K562 (cell line): ENCODE measurements around the gene VGF. TPM values are rescaled to one million over a fixed set of nuclear protein-coding genes. Genes with fewer than 3 reads are reported as not detected.
A peak's percentile ranks its signal among the peaks of the same experiment; 100 is the strongest.

Experiments used
- CBX1 ChIP-seq: sonication (generic); IDR thresholded peaks from 2 replicates; pipeline ENCODE4 v1.6.1; 2016; ENCODE audit warnings: antibody characterized with exemption, low read depth, mild to moderate bottlenecking
- CHD2 ChIP-seq: IDR thresholded peaks from 2 replicates; pipeline ENCODE4 v1.6.1; 2011; ENCODE audit warnings: low read depth, low read length
- CTCF ChIP-seq, 3 experiments: IDR thresholded peaks in 2 of 3; conservative IDR thresholded peaks in 1 of 3; 2 replicates each; pipeline ENCODE4 v1.5.1; 2011 to 2012; ENCODE audit warnings: low read length in 3 of 3, mild to moderate bottlenecking in 3 of 3, control low read depth in 2 of 3, improper control_type of control experiment in 1 of 3, inconsistent platforms in 1 of 3, low read depth in 1 of 3, mixed read lengths in 1 of 3, moderate library complexity in 1 of 3; ENCODE audit not compliant: insufficient read depth in 2 of 3
- ETS2 ChIP-seq: IDR thresholded peaks from 2 replicates; pipeline ENCODE4 v1.6.1; 2016; ENCODE audit warnings: borderline replicate concordance, missing genetic modification characterization, mild to moderate bottlenecking, moderate library complexity, missing compliant biosample characterization; ENCODE audit not compliant: poor library complexity, severe bottlenecking
- ETV6 ChIP-seq, 3 experiments: fragments of 150-350 bp in 1 of 3; sonication (generic) in 1 of 3; formaldehyde crosslinking in 1 of 3; IDR thresholded peaks; 2 replicates each; pipeline versions ENCODE4 v1.6.1 to v1.8.0; 2014 to 2022; ENCODE audit warnings: borderline replicate concordance in 2 of 3, low read depth in 2 of 3, antibody characterized with exemption in 1 of 3, low read length in 1 of 3, mild to moderate bottlenecking in 1 of 3, missing genetic modification reagents in 1 of 3
- KLF10 ChIP-seq: fragments of 250-450 bp; sonication (Bioruptor Pico); IDR thresholded peaks from 2 replicates; pipeline ENCODE4 v1.6.1; 2021; ENCODE audit warnings: matching md5 sums
- KLF6 ChIP-seq: fragments of 250-450 bp; sonication (Bioruptor Pico); IDR thresholded peaks from 2 replicates; pipeline ENCODE4 v1.4.0; 2020; ENCODE audit warnings: mild to moderate bottlenecking, moderate library complexity, borderline replicate concordance
- SMAD4 ChIP-seq: fragments of 250-450 bp; sonication (Bioruptor Pico); conservative IDR thresholded peaks from 2 replicates; pipeline ENCODE4 v1.8.0; 2021; ENCODE audit warnings: inconsistent platforms, mild to moderate bottlenecking, moderate library complexity
- WHSC1 ChIP-seq: IDR thresholded peaks from one replicate; pipeline ENCODE4 v1.6.1; 2012; ENCODE audit warnings: low read length, control low read depth, inconsistent platforms
- ZNF584 ChIP-seq: fragments of 200-800 bp; sonication (Bioruptor generic); IDR thresholded peaks from 2 replicates; pipeline ENCODE4 v1.6.1; 2016; ENCODE audit warnings: low read depth, mild to moderate bottlenecking, missing genetic modification characterization, missing compliant biosample characterization
- polyA plus RNA-seq, 8 experiments: library from polyadenylated mRNA; depleted of rRNA in 4 of 8; stranded (reverse) in 5 of 8; unstranded in 3 of 8; fragments of >200 nt; fragmentation: Nextera tagmentation in 2 of 8; fragmentation: Illumina TruSeq in 1 of 8; extraction: Ambion mirVana in 2 of 8; extraction: Trizol in 1 of 8; gene quantifications; 2 replicates each; pipeline versions ENCODE4 v1.2.1 to v1.2.3, GENCODE V29; 2011 to 2014; ENCODE audit warnings: inconsistent platforms in 1 of 8, missing spikeins in 1 of 8
- total RNA-seq, 7 experiments: library from RNA; depleted of rRNA in 6 of 7; stranded (reverse); fragments of >200 nt in 6 of 7; fragmentation: Illumina TruSeq in 2 of 7; extraction: Trizol in 2 of 7; gene quantifications; 2 replicates each; pipeline versions ENCODE4 v1.2.1 to v1.2.3, GENCODE V29; 2011 to 2021; ENCODE audit warnings: low replicate concordance in 1 of 7
- TF ChIP-seq, protein P1 (sequence below), 2 experiments: fragments of 450-650 bp in 1 of 2; sonication (generic) in 1 of 2; formaldehyde crosslinking in 1 of 2; IDR thresholded peaks; 2 replicates each; pipeline versions ENCODE4 v1.7.1 to v1.9.0; 2016 to 2022; ENCODE audit warnings: inconsistent platforms in 1 of 2, mild to moderate bottlenecking in 1 of 2, missing genetic modification reagents in 1 of 2
- TF ChIP-seq, protein P2 (sequence below): fragments of 450-650 bp; formaldehyde crosslinking; IDR thresholded peaks from 2 replicates; pipeline ENCODE4 v1.4.0; 2022; ENCODE audit warnings: missing genetic modification characterization

Gene VGF
- total and polyA plus RNA-seq, 9 of the 15 experiments (the other 6 are each of a cell fraction or from before 2014, with no cell fraction given), result 0.03 to 5.7 (median 0.34) TPM

DNA sequence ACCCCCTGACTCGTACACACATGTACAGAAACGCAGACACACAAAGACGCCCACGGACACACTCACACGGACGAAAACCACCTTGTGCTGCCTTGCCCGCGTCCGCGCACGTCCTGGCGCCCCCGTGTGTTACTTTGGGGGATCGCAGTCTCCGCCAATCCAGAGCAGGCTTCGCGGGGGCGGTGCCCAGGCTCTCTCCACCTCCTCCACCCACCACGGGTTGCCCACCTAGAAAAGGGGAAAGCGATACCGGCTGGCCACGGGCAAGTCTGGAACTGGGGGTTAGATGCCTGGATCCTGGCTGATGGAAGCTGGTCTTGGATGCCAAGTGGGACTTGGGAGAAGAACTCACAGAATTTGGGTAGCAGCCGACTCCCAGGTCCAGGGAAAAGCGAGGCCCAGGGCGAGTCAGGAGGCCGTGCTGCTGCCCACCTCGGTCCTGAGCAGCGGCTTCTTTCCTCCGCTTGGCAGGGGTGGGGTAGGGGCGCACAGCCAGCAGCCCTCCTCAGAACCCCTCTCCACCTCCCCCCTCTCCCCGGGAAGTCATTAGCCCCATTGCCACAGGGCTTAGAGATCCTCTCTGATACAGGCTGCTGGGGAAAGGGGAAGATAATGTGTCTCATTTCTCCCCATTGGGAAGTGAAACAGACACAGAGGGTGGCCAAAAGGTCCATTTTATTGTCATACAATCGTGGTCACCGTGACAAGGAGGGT is 4.6 kb upstream of the VGF start (continued):
- TF ChIP-seq, protein P1, sequence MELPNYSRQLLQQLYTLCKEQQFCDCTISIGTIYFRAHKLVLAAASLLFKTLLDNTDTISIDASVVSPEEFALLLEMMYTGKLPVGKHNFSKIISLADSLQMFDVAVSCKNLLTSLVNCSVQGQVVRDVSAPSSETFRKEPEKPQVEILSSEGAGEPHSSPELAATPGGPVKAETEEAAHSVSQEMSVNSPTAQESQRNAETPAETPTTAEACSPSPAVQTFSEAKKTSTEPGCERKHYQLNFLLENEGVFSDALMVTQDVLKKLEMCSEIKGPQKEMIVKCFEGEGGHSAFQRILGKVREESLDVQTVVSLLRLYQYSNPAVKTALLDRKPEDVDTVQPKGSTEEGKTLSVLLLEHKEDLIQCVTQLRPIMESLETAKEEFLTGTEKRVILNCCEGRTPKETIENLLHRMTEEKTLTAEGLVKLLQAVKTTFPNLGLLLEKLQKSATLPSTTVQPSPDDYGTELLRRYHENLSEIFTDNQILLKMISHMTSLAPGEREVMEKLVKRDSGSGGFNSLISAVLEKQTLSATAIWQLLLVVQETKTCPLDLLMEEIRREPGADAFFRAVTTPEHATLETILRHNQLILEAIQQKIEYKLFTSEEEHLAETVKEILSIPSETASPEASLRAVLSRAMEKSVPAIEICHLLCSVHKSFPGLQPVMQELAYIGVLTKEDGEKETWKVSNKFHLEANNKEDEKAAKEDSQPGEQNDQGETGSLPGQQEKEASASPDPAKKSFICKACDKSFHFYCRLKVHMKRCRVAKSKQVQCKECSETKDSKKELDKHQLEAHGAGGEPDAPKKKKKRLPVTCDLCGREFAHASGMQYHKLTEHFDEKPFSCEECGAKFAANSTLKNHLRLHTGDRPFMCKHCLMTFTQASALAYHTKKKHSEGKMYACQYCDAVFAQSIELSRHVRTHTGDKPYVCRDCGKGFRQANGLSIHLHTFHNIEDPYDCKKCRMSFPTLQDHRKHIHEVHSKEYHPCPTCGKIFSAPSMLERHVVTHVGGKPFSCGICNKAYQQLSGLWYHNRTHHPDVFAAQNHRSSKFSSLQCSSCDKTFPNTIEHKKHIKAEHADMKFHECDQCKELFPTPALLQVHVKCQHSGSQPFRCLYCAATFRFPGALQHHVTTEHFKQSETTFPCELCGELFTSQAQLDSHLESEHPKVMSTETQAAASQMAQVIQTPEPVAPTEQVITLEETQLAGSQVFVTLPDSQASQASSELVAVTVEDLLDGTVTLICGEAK (IDR thresholded peaks at IDR 0.05), result no peak
- TF ChIP-seq, protein P1 (CRISPR knock-in tag; IDR thresholded peaks at IDR 0.05), result no peak
- TF ChIP-seq KLF6 (CRISPR knock-in tag) (no peak), CTCF (IDR thresholded peaks at IDR 0.05 in 2 of 3, conservative IDR thresholded peaks at IDR 0.05 in 1 of 3; ENCODE audit: insufficient read depth in 2 of 3, low read depth in 1 of 3, low read length in 3 of 3) (peak; percentile 89 to 98 (median 94)), WHSC1 (no peak), CHD2 (no peak), KLF10 (CRISPR knock-in tag) (no peak), SMAD4 (CRISPR knock-in tag) (peak; percentile 64; the same call in 1 of the 2 replicates), ZNF584 (CRISPR knock-in tag) (no peak), CBX1 (no peak), ETV6 (IDR thresholded peaks at IDR 0.05; ENCODE audit: borderline replicate concordance in 1 of 2, low read depth in 2 of 2, low read length in 1 of 2) (no peak), ETV6 (CRISPR knock-in tag; IDR thresholded peaks at IDR 0.05; ENCODE audit: borderline replicate concordance) (no peak), ETS2 (tag) (no peak)
- TF ChIP-seq, protein P2, sequence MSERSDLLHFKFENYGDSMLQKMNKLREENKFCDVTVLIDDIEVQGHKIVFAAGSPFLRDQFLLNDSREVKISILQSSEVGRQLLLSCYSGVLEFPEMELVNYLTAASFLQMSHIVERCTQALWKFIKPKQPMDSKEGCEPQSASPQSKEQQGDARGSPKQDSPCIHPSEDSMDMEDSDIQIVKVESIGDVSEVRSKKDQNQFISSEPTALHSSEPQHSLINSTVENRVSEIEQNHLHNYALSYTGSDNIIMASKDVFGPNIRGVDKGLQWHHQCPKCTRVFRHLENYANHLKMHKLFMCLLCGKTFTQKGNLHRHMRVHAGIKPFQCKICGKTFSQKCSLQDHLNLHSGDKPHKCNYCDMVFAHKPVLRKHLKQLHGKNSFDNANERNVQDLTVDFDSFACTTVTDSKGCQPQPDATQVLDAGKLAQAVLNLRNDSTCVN (CRISPR knock-in tag), result no peak
